ENCODE data around the gene TBATA.

DNA sequence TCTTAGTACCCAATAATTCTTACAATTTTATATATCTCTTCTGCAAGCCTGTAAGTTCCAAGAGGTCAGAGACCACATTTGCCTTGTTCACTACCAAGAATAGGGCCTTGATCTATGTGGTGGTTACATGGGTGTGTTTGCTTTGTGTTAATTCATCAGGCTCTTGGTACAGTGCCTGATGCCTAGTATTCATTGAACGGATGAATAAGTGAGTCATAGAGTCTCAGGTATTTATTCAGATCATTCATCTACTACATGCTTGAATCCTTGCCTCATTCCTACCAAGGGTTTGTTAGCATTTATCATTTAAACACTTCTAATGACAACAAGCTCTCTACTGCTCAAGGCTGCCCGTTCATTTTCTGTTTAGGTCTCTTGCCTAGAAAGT, 19.2 kb upstream of the TBATA start:
- TF ChIP-seq POLR2AphosphoS5 (IDR thresholded peaks at IDR 0.05; ENCODE audit: borderline replicate concordance, low read depth, low read length) (no peak), EZH2 (IDR thresholded peaks at IDR 0.05) (no peak)
